Right kidney (tissue), 9 donors: ENCODE results near the gene FBXW12.
"Not testable (repeated sequence)": the region's sequence is repeated elsewhere in the genome, so short reads cannot be mapped to it uniquely, and the experiment has no call there.

ENCODE experiments used
- DNase-seq: peaks from one replicate; pipeline ENCODE4 v3.0.0-alpha.2; 2016
- long read RNA-seq, 8 donors: transcript quantifications; one replicate each; lab custom pipeline, GENCODE V29; 2026

Gene FBXW12, protein sequence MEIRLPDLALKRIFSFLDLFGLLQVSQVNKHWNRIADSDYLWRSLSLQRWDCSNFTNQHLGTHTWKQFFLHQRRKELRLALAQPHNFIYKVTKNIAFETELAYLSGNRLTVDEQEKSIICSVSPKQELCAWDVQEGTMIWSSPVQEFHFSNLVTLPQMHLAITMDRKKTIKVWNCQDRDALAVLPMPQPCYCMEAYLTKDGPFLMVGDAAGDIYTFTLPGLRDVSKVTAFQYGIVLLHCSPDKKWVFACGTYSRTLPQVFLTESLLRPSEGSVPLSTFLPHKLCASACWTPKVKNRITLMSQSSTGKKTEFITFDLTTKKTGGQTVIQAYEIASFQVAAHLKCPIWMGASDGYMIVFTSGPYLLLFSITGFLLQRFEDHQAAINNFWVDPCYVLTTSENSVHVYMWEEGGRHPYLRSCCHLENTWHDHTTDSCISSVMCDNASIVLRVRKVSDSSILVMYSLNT
- long read RNA-seq, donor 1, result 0 reads
- long read RNA-seq, donor 2, result 0 reads
- long read RNA-seq, donor 3, result 0 reads
- long read RNA-seq, donor 4, result 0 reads
- long read RNA-seq, donor 5, result 0 reads
- long read RNA-seq, donor 6, result 0 reads
- long read RNA-seq, donor 7, result 0 reads
- long read RNA-seq, donor 8, result 0 reads

DNA sequence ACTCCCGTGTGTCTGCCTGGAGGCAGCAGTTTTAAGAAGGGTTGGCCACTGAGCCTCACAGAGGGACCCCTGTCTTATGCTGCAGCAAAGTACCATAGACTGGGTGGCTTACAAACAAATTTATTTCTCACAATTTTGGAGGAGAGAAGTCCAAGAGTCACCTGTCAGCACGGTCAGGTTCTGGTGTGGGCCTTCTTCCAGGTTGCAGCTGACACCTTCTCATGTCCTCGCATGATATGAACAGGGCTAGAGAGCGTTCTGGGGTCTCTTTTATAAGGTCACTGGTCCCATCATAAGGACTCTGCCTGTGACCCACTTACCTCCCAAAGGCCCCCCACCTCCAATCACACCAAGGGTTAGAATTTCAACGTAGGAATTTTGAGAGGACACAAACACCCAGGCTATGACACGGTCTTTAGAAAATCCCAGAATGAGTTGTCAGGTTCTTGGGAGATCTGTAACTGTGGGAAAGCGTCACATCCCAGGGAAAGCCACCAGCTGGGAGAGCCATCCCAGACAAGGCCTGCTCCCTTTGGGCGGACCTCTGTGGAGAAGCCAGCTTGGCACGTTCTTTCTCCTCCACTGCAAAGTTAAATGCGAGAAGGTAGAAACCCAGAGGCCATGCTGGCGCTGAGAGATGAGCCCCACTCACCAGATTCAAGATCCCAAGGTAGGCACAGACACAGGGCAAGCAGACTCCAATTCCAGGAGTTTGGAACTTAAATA lies at the start of gene FBXW12:
TSS of gene FBXW12 (plus strand) at position 569 of the 726 bp plus-strand sequence. CDS start 549 bp downstream, outside the sequence.
- DNase-seq, result no peak

DNA sequence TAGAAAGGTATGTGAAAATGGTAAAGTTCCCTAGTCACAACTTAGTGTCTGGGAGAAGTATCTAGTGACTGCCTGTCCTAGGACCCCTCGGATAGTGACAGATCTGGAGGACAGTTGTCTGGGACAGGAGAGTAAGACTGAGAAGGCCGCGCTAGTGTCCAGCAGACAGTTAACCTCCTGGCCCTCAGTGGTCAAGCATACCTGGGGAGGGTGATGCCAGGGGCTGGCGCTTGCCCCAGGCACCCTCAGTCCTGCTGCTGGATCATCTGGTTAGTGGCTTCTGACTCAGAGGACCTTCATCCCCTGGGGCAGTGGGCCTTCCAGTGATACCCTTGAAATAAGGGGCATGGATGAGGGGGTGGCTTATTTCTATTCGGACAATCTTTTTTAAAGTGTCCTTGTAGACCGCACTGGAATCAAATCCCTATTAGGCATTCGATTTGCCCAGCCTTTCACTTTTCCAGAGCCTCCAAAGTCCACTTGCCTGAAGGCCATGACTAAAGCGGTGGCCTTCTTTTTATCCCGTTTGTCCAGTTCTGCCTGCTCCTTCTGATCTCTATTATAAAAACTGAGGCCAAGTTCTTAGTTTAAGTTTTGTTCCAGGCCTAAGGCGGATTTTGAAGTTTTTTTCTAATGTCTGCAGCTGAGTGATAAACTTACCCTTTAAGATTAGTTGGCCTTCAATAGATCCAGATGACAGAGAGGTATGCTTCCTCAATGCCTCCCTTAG lies 40.1 kb upstream of the FBXW12 start:
- not testable (repeated sequence) for DNase-seq

DNA sequence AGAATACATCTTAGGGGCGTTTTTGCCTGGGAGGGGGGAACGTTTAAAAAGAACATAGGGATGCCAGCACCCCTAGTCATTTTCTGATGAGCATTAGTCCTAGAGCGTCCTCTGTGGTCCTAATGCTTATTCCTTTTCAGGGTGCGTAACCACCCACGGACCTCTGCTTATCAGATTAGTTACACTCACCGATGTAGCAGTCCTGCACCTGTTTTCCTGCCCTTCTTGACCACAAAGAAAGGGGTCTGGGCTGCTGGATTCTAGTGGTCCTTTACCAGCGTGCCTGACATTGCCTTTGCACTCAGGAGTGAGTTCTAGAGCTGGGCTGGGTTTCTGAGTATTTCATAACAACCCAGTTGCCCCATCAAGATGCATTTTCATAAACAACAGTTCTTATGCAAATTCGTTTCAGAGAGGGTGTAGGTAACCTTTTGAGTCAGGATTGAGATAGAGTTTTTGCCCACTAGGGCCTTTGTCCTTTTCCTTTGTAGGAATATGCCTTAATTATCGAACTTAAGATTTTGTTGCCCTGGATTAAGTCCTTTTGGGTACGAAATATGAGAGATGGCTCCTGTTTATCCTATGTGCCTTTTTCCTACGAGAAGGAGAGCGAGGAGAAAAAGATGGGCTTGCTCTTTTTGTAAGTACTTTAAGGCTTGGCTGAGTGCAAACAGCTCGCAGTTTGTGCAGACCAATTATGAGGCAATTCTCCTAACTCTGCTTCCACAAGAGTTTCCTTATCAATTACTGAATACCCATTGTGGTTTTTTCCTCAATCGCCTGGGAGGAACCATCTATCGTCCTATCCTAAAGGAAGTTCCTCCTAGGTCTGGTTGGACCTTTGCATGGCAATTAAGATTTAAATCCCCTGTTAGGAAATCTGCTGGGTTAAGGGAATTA lies 38.4 kb upstream of the FBXW12 start, which contains the start of gene SPINK8:
TSS of gene SPINK8 (minus strand) at position 316 of the 900 bp plus-strand sequence. CDS start 5,320 bp downstream, outside the sequence.
- DNase-seq, result not testable (repeated sequence)

DNA sequence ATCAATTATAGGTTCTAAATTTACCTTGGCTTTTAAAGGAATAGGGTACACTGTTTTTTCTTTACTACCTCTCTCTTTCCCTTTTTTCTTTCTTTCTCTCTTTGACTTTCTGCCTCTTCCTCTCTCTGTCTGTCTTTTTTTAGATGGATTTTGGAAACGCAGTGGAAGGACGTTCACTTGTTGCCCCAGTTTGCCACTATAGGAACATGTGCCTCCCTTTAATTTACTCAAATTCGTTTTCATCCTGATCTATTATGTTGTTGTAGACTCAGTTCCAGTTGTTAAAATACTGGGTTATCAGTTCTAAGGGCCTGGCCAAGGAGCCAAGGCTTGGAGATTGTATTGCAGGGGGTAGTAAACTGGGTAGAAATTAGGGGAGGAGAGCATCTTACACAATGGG lies 37.4 kb upstream of the FBXW12 start:
- no peak for DNase-seq

DNA sequence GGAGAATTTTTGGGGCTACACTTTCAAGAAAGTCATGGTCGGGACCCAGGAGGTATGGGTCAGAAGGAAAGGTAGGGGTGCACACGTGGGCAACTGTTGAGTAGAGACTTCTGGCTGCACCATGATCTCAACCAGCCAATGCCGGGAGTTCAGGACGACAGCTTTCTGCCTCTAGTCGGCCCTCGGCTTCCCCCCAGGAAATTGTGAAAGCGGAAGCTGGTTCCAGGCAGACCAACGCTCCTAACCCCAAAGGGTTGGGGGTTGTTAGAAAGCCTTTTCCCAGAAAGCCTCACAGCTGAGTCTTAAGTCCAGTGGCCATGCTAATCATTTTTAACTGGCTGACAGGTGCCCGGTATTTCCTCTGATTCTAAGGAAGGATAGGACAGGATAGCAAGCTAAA lies 36.7 kb upstream of the FBXW12 start:
- not testable (repeated sequence) for DNase-seq

DNA sequence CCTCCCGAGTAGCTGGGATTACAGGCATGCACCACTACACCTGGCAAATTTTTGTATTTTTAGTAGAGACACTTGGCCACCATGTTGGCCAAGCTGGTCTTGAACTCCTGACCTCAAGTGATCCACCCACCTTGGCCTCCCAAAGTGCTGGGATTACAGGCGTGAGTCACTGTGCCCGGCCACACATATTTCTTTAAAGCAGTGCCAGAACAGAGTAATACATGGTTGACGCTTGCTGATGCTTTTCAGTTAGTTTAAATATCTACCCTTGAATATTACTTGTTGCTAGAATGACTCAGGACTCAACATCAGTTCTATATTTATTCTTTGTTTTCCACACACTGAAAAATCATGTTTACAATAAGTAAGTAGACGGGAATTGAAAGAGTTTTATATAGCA lies 34.5 kb upstream of the FBXW12 start:
- DNase-seq, result not testable (repeated sequence)

DNA sequence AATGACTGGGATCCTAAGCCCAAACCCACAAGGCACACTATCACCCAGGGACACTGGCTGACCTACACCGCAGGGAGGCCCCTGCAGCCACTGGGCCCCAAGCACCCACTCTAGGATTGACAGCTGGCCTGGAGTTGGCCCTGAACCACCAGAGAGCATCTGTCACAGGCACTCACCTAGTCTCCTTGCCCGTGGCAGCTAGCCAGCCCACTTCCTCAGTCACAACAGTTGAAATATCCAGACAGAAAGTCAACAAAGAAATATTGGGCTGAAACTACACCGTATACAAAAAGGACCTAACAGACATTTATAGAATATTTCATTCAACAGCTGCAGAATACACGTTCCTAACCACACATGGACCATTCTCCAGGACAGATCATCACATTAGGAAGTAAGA lies 33.4 kb upstream of the FBXW12 start:
- no peak for DNase-seq

DNA sequence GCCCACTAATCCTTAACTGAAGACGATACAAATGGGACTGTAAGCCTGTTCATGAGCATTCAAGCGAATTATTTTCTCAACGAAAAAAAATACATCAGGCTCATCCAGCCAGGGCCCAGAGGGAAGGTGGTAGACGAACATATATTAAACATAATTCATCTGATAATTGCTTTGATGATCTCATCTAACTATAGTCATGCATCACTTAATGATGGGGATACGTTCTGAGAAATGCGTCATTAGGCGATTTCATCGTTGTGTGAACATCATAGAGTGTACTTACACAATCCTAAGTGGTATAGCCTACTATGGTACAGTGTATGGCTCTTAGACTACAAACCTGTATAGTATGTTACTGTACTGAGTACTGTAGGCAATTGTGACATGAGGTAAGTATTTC lies 28.6 kb upstream of the FBXW12 start:
- no peak for DNase-seq

DNA sequence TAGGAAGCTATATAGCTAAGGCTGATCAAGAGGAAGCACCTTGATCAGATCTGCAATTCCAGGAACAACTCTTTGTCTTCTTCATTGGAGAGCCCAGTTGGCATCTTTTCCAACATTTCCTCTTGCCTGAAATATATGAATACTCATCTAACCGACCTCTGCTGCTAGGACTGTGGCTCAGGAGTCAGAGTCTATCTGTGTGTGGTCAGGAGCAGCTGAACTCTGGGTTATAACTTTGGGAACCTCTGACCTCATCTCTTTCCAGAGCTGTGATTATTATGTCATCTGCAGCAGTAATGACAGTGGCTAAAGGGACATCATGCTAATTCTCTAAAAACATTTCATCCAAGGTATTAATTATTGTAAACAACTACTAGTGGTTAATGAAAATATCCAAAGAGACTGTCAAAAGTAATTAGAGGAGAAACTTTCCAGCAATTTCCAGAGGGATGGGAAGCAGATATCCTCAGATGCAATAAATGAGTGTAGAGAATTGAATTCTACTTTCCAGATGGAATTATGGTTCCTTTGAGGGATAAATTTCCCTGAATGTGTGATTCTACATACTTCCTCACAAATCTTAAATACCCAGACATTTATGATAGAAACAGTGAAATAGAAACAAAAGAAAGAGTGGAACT lies 27.0 kb upstream of the FBXW12 start:
- no peak for DNase-seq

DNA sequence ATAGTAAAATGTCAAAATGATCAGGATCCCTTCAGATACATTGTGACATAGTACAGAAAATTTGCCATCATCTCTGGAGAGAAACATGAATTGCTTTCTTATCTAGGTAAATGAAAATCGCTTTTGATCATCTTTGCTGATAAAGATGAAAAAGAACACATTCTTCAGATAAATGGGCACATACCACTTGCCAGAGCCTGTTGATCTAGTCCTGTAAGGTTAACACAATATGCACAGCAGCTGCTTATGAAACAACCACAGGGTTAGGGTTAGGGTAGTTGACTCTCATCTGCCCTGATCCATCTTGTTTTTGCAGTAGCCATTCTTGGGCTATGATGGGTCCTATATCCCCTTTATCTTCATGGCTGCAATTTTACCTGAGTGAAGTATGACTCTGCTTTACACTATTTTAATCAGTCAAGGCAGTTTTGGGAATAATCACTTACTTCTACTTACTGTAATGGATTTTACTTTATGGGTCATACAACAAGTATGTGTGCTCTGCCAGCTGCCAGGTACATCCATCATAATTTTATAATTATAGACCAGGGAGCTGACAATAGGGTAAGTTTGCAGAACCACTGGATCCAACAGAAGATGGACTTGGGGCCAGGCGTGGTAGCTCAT lies 26.0 kb upstream of the FBXW12 start:
- DNase-seq, result no peak

DNA sequence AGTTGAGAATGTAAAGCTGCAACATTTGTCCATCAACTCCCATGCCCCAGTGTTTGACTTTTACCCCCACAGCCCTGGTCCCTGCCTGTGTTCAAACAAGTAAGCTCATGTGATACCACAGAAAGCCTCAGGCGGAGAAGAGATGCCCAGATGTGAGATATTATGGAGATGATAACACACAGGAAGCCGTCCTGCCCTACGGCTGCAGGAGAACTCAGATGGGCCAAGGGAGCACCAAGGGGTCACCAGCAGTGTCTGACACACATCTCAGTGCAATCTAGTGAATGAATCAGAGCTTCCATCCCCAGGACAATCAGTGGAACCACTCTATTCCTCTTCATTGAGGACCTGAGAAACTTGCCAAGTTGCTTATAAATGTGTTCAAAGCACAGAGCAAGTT lies 24.5 kb upstream of the FBXW12 start:
- no peak for DNase-seq

DNA sequence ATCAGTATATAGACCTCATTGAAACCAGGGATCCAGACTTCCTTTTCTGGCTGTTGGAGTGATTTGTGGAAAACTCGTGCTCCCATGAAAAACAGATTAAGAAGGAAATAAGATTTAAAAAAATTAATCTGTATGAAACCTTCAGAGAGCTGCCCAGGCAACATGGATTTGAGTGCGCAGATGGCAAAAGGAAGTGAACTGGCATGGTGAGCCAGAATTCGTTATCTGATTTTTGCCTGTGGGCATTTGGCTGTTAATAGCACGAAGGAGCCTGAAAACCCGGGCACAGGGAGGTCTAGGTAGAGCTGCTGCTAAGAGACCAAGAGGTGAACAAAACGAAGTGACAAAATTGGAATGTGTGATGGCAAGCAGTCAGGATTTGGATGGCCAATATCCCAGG lies 19.5 kb upstream of the FBXW12 start:
- no peak for DNase-seq

DNA sequence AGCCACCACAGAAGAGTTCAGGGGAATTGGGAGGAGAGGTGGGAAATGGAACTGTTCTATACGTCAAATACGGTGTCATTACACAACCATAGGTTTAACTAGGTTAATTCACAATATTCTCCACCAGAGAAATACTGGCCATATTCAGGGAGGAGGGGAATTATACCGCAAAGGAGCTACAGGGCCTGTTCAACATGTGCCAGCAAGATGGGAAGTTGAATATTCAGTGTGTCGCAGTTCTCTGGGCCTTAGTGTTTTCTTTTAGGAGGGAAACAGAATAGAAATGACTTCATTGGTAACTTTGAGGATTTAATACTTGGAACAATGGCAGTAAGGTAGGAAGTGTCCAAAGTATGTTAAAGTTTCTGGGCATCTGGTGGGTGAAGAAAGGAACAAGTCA lies 18.0 kb upstream of the FBXW12 start:
- no peak for DNase-seq

DNA sequence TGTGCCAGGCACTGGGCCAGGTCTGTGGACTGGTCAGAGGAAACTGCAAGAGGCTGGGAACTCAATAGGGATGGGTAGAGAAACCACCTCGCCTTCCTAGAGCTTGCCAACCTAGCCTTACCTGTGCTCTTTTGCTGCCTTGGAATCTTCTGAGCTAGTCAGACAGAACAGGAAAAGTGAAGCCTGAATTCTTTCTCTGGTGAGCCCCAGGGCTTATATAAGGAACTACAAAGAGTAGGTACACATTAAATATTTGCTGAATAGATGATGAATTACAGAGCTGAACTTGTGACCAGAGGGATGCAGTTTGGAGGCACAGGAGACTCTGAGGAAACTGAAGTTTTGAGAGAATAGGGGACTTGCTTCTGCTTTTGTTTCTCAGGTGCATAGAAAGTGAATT lies 15.6 kb upstream of the FBXW12 start:
- DNase-seq, result no peak

DNA sequence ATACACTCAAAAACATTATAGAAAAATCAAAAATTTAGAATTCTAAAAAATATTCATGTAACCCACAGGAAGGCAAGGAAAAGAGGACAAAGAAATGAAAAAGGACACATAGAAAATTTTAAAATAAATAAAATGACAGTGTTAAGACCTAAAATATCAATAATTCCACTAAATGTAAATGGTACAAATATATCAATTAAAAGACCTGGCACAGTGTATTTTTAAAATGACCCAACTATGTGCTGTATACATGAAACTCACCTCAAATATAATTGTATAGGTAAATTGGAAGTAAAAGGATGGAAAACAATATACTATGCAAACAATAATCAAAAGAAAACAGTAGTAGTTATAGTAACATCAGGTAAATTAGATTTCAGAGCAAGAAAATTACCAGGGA lies 10.1 kb upstream of the FBXW12 start:
- DNase-seq, result no peak

DNA sequence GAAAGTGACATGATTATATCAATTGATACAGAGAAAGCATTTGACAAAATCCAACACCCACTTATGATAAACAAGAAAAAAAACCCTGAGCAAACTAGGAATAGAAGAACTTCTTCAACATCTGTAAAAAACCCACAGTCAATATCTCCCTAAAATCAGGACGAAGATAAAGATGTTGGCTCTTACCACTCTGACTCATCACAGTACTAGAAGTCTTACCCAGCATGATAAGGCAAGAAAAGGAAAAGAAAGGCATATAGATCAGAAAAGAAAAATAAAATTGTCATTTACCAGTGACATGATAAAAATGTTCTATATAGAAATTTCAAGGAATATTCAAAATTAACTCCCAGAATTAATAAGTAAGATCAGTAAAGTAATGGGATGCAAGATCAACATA lies 7.2 kb upstream of the FBXW12 start:
- DNase-seq, result no peak

DNA sequence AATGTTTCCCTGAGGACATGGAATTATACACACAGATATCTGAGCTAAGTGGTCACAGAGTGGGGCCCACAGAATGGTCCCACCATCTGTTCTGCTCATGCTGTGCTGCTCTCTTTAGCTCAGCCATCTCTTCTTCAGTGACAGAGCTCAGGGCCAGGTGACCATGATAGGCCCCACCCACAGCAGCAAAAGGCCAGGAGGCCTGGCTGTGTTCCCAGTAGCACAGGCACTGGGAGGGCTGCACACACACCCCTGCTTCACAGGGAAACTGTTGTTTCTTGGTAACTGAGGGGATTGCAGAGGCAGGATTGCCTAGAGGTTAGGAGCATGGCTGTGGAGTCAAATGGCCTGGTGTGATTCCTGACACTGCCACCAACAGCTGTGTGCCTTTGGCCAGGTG lies 4.8 kb upstream of the FBXW12 start:
- no peak for DNase-seq

DNA sequence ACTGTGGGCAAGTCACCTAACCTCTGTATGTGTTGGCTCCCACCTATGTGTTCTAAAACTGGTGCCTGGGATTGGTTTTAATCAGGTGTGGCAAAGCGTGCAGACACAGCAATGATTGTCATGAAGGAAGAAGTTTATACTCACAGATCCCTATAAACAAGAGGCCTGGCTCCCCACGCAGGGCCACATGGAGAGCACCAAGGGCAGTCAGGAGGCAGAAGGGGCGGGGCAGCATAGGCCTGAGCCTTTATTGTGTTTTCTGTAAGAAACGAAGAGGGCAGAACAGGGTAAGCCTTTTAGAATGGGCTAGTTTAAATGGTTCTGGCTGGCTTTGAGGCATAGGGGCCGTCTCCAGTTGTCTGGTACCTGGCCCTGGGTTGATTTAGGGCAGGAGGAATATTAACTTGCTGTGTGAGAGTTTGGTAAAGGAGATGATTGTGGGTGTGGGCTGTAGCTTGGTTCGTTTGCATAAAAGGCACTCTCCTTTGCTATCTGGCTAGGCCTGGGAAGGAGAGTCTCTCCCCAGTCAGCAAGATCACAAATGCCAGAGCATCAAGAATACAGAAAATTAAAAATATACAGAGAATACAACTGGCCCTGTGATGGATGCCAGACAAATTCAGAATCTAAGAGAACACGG lies 2.2 kb upstream of the FBXW12 start:
- peak; percentile 6 for DNase-seq

DNA sequence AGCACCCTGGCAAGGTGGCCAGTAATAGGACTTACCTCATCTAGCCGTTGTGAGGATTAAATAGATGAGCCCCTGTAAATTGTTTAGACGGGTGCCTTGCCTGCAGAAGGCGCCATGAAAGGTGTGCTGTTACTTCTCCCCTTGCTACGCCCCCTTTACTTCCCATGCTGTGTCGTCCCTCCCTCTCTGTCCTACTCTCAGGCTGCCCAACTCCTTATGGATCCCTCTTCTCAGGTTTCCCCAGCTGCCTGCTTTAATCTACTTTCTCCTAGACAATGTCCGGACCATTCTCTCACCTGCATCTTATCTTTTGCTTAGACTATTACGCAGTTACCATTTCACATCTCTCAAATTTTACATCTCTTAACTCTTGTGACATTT lies 1.7 kb upstream of the FBXW12 start:
- DNase-seq, result peak; percentile 7

DNA sequence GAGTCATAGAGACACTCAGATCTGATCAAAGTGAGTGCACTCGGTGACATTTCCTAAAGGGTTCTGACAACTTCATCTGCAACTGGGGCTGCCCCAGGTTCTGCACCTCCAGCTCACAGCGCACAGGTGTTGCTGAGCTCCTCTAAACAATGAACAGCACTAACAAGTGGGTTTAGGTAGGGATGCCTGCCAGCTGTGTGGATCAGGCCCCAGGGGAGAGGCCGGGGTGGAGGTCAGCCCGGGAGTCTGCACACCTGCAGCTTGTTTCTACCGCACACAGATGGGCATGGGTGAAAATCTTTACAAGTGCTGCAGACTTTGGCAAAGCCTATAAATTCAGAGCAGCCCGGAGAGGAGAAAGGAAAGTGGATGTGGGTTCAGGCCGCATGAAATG lies 355 bp downstream of the FBXW12 start:
- DNase-seq, result no peak
